H1 (cell line): ENCODE results near the gene CEP85L. TPM values are rescaled to one million over a fixed set of nuclear protein-coding genes. Genes with fewer than 3 reads are reported as not detected.

Experiments used
- JUND ChIP-seq: IDR thresholded peaks from 2 replicates; pipeline ENCODE4 v1.6.1; 2011; ENCODE audit warnings: mild to moderate bottlenecking, improper control_type of control experiment, low read length
- KDM4A ChIP-seq: IDR thresholded peaks from one replicate; pipeline ENCODE4 v1.7.1; 2012; ENCODE audit warnings: low read depth, mild to moderate bottlenecking, moderate library complexity, low read length, inconsistent platforms; ENCODE audit not compliant: severe bottlenecking
- polyA plus RNA-seq, 7 experiments: library from polyadenylated mRNA; depleted of rRNA in 3 of 7; stranded (reverse) in 5 of 7; unstranded in 2 of 7; fragments of >200 nt in 5 of 7; fragments of 200-250 nt in 2 of 7; gene quantifications; 1 replicate in 5 of 7; 2 replicates in 1 of 7; 4 replicates in 1 of 7; pipeline versions ENCODE4 v1.2.1 to v1.2.3, GENCODE V29; 2011 to 2013; ENCODE audit warnings: missing spikeins in 2 of 7, mixed read lengths in 2 of 7
- total RNA-seq: library from RNA; stranded (reverse); fragmentation: NEBNext Ultra II Directional; extraction: Animal tissue kit (Norgen Biotek cat#: 25700); gene quantifications from 2 replicates; pipeline ENCODE4 v1.2.1, GENCODE V29; 2021

Gene CEP85L
- total and polyA plus RNA-seq, 2 of the 8 experiments (the other 6 are each of a cell fraction or from before 2014, with no cell fraction given) = 3.2 to 27.6 TPM

GRCh38 chr6:118677193-118677592 lies 25.8 kb upstream of the CEP85L start (continued):
- TF ChIP-seq JUND (no peak), KDM4A (no peak)
- TF ChIP-seq, all 59 proteins: peak for 0
